GM19438 (cell line): ENCODE measurements around the gene RANGAP1.
"Not testable (repeated sequence)": the region's sequence is repeated elsewhere in the genome, so short reads cannot be mapped to it uniquely, and the experiment has no call there.

Experiments used
- ATAC-seq: cut with Tn5 transposase; IDR thresholded peaks from one replicate; pipeline ENCODE4 v1.9.1; 2021; ENCODE audit warnings: low read depth; ENCODE audit not compliant: unreplicated experiment

The RANGAP1 gene

GRCh38 chr22:41261541-41262249 is 24.3 kb downstream of the RANGAP1 start:
- ATAC-seq, result no peak

GRCh38 chr22:41260871-41261270 is 25.1 kb downstream of the RANGAP1 start:
- ATAC-seq, result no peak

GRCh38 chr22:41259756-41260155 is 26.2 kb downstream of the RANGAP1 start:
- not testable (repeated sequence) for ATAC-seq

GRCh38 chr22:41257696-41258095 is 28.3 kb downstream of the RANGAP1 start:
- ATAC-seq, result no peak

GRCh38 chr22:41256254-41257253 is 29.4 kb downstream of the RANGAP1 start:
- ATAC-seq, result no peak

GRCh38 chr22:41254230-41254629 is 31.8 kb downstream of the RANGAP1 start:
- ATAC-seq, result no peak

- ATAC-seq, result no peak
Observed at GRCh38 chr22:41252365-41252764, 33.6 kb downstream of the RANGAP1 start.

GRCh38 chr22:41250127-41250526 is 35.9 kb downstream of the RANGAP1 start:
- ATAC-seq, result no peak

GRCh38 chr22:41249442-41249841 is 36.5 kb downstream of the RANGAP1 start:
- ATAC-seq, result no peak

- ATAC-seq, result no peak
Observed at GRCh38 chr22:41248758-41249157, 37.2 kb downstream of the RANGAP1 start.

GRCh38 chr22:41248314-41248713 is 37.7 kb downstream of the RANGAP1 start:
- no peak for ATAC-seq

GRCh38 chr22:41247703-41248102 is 38.3 kb downstream of the RANGAP1 start:
- ATAC-seq, result no peak

- no peak for ATAC-seq
Observed at GRCh38 chr22:41245917-41246499, 40.0 kb downstream of the RANGAP1 start.

- ATAC-seq, result no peak
Observed at GRCh38 chr22:41243361-41243760, 42.6 kb downstream of the RANGAP1 start.

- ATAC-seq, result no peak
Observed at GRCh38 chr22:41242396-41243117, 43.4 kb downstream of the RANGAP1 start.

GRCh38 chr22:41241133-41241676 is 44.8 kb downstream of the RANGAP1 start:
- no peak for ATAC-seq

- ATAC-seq, result no peak
Observed at GRCh38 chr22:41240377-41241132, 45.4 kb downstream of the RANGAP1 start, which contains the start of gene CHADL. CHADL (minus strand) TSS chr22:41240931; CDS start chr22:41240881, 50 bp downstream.

- no peak for ATAC-seq
Observed at GRCh38 chr22:41239443-41240128, 46.4 kb downstream of the RANGAP1 start.
